Measurements from ENCODE around the gene PHF1.

Gene PHF1

DNA sequence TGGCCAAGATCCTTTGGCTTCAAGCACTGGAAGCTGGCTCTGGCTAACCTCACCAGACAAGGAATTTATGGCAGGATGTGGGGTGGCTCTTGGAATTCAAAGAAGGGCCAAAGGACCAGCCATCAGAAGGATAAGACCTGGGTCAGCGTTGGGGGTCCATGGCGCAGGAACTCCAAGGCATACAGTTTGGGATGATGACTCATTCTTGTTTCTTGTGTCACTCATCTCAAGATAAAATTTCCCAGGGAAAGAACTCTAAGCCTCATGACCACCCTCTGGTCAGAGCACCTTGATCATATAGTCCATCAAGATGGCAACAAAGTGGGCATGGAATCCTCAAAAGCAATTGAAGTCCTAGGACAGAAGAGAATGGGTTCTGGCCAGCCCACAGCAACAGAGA is 48.4 kb downstream of the PHF1 start:
- DNase-seq, result no peak
